Uterus (tissue), 4 donors: ENCODE results near the gene FOXD2. TPM values are rescaled to one million over a fixed set of nuclear protein-coding genes. Genes with fewer than 3 reads are reported as not detected.

Experiments
- DNase-seq, 2 donors: peaks; one replicate each; pipeline ENCODE4 v3.0.0-alpha.2; 2019 to 2020
- H3K27ac ChIP-seq, 2 donors: fragments of 200-600 bp; sonication (generic); 1 replicate in 1 of 2; 2 replicates in 1 of 2; pipeline ENCODE4 v1.5.1; 2016 to 2018
- H3K27me3 ChIP-seq, 2 donors: fragments of 200-600 bp; sonication (generic); one replicate each; pipeline ENCODE4 v1.5.1; 2018 to 2019; ENCODE audit warnings: control low read depth in 1 of 2
- H3K36me3 ChIP-seq, 2 donors: fragments of 200-600 bp; sonication (generic); one replicate each; pipeline ENCODE4 v1.5.1; 2019; ENCODE audit warnings: control low read depth in 1 of 2
- H3K4me1 ChIP-seq, 2 donors: fragments of 200-600 bp; sonication (generic); one replicate each; pipeline ENCODE4 v1.5.1; 2018 to 2019; ENCODE audit warnings: control low read depth in 1 of 2
- H3K4me3 ChIP-seq, 2 donors: fragments of 200-600 bp; sonication (generic); 1 replicate in 1 of 2; 2 replicates in 1 of 2; pipeline ENCODE4 v1.5.1; 2018 to 2019; ENCODE audit warnings: mild to moderate bottlenecking in 1 of 2
- H3K9me3 ChIP-seq, 2 donors: fragments of 200-600 bp; sonication (generic); one replicate each; pipeline ENCODE4 v1.5.1; 2019; ENCODE audit warnings: control low read depth in 1 of 2
- POLR2A ChIP-seq, 2 donors: fragments of 450-650 bp; IDR thresholded peaks; one replicate each; pipeline ENCODE4 v1.6.1; 2016; ENCODE audit warnings: antibody characterized with exemption in 2 of 2, mild to moderate bottlenecking in 1 of 2, moderate library complexity in 1 of 2
- intact Hi-C: fragments of 100-400 bp; cut with DNase I; formaldehyde crosslinking; loops from one replicate; pipeline ENCODE4 v1.15.1; 2023; ENCODE audit warnings: low total_unique reads
- total RNA-seq, 4 donors: library from RNA; depleted of rRNA in 3 of 4; stranded (reverse); fragments of >200 nt in 3 of 4; gene quantifications; one replicate each; pipeline versions ENCODE4 v1.1.0 to v1.2.4, GENCODE V29; 2014 to 2023
- TF ChIP-seq, protein P1 (sequence below), 4 experiments: fragments of 200-600 bp in 2 of 4; fragments of 450-650 bp in 2 of 4; sonication (generic) in 2 of 4; IDR thresholded peaks; one replicate each; pipeline ENCODE4 v1.5.1; 2016 to 2019; ENCODE audit warnings: antibody characterized with exemption in 4 of 4, mild to moderate bottlenecking in 2 of 4, moderate library complexity in 1 of 4
- donor health status: DM: yes; HTN: yes; CAD: no.

Gene FOXD2
- total RNA-seq, 4 donors from 2014 or later, result 0.62 to 0.67 TPM; not detected in 2

DNA sequence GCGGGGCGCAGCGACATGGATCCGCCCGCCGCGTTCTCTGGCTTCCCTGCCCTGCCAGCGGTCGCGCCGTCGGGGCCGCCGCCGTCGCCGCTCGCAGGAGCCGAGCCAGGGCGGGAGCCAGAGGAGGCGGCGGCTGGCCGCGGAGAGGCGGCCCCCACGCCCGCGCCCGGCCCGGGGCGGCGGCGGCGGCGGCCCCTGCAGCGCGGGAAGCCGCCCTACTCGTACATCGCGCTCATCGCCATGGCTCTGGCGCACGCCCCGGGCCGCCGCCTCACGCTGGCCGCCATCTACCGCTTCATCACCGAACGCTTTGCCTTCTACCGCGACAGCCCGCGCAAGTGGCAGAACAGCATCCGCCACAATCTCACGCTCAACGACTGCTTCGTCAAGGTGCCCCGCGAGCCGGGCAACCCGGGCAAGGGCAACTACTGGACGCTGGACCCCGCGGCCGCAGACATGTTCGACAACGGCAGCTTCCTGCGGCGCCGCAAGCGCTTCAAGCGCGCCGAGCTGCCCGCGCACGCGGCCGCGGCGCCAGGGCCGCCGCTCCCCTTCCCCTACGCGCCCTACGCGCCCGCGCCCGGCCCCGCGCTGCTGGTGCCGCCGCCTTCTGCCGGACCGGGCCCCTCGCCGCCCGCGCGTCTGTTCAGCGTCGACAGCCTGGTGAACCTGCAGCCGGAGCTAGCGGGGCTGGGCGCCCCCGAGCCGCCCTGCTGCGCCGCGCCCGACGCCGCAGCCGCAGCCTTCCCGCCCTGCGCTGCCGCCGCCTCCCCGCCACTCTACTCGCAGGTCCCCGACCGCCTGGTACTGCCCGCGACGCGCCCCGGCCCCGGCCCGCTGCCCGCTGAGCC lies 21.3 kb upstream of the FOXD2 start:
- Histone ChIP-seq H3K4me1 (no peaks in the 10 kb centered on the region), H3K9me3 (no peaks in the 10 kb centered on the region), H3K27me3 (peaks cover 0 to 15% of the 10 kb centered on the region in 2 donors), H3K4me3 (no peak overlapping the region), H3K27ac (no peak overlapping the region), H3K36me3 (no peaks in the 10 kb centered on the region)
- intact Hi-C loops, result no loop called here
- no peak for DNase-seq
- TF ChIP-seq POLR2A (IDR thresholded peaks at IDR 0.05), result no peak
- TF ChIP-seq, protein P1, sequence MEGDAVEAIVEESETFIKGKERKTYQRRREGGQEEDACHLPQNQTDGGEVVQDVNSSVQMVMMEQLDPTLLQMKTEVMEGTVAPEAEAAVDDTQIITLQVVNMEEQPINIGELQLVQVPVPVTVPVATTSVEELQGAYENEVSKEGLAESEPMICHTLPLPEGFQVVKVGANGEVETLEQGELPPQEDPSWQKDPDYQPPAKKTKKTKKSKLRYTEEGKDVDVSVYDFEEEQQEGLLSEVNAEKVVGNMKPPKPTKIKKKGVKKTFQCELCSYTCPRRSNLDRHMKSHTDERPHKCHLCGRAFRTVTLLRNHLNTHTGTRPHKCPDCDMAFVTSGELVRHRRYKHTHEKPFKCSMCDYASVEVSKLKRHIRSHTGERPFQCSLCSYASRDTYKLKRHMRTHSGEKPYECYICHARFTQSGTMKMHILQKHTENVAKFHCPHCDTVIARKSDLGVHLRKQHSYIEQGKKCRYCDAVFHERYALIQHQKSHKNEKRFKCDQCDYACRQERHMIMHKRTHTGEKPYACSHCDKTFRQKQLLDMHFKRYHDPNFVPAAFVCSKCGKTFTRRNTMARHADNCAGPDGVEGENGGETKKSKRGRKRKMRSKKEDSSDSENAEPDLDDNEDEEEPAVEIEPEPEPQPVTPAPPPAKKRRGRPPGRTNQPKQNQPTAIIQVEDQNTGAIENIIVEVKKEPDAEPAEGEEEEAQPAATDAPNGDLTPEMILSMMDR (IDR thresholded peaks at IDR 0.05), result no peak

DNA sequence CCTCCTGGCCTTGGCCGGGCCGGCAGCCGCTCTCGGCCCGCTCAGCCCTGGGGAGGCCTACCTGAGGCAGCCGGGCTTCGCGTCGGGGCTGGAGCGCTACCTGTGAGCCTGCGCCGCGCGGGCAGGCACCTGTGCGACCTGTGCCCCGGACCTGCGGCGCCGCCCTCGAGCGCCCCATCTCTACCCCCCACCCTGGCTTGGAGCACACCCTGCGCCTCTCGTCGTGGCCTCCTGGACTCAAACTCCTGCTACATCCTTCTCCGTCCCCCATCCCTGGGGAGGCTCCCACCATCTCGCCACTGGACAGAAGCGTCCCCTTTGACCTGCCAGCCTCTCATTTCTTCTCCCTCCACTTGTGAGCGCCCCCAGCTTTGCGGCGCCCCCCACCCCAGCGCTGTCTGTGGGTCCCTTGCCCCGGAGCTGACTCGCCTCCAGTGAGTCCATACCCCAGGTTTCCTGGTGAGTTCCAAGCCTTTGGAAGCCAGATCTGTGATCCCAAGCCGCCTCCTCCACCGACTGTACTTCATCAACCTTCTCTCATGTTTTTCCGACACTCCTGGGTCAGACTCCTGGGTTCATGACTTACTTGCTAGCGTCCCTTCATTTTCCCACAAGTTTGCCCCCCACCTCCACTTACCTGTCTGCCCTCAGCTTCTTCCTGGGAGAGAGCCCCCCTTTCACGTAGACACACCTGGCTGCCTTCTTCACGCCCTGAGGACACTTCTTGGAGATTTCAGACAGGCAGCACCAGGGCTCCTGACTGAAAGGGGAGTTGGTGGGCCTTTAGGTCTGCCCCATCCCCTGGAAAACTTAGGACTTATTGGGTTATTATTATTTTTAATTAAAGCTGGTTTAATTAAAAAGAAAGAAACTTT lies 20.4 kb upstream of the FOXD2 start:
- peaks cover 0 to 15% of the 10 kb centered on the region in 2 donors for H3K27me3 ChIP-seq
- intact Hi-C loops, result no loop called here
- TF ChIP-seq POLR2A (IDR thresholded peaks at IDR 0.05), result no peak
- TF ChIP-seq, protein P1 (IDR thresholded peaks at IDR 0.05), result no peak
- no peaks in the 10 kb centered on the region for H3K36me3 ChIP-seq
- no peak for DNase-seq
- H3K9me3 ChIP-seq, result no peaks in the 10 kb centered on the region
- no peaks in the 10 kb centered on the region for H3K4me1 ChIP-seq
- H3K27ac ChIP-seq, result no peak overlapping the region
- H3K4me3 ChIP-seq, result no peak overlapping the region

- peaks cover 0 to 15% of the 10 kb centered on the region in 2 donors for H3K27me3 ChIP-seq
- DNase-seq, result no peak
- no peaks in the 10 kb centered on the region for H3K36me3 ChIP-seq
- no peak for TF ChIP-seq POLR2A (IDR thresholded peaks at IDR 0.05)
- TF ChIP-seq, protein P1 (IDR thresholded peaks at IDR 0.05), result no peak
- no peaks in the 10 kb centered on the region for H3K4me1 ChIP-seq
- H3K27ac ChIP-seq, result no peak overlapping the region
- intact Hi-C loops, result no loop called here
- no peak overlapping the region for H3K4me3 ChIP-seq
- no peaks in the 10 kb centered on the region for H3K9me3 ChIP-seq
These were observed 19.7 kb upstream of the FOXD2 start for GRCh38 chr1:47418122-47418521.

DNA sequence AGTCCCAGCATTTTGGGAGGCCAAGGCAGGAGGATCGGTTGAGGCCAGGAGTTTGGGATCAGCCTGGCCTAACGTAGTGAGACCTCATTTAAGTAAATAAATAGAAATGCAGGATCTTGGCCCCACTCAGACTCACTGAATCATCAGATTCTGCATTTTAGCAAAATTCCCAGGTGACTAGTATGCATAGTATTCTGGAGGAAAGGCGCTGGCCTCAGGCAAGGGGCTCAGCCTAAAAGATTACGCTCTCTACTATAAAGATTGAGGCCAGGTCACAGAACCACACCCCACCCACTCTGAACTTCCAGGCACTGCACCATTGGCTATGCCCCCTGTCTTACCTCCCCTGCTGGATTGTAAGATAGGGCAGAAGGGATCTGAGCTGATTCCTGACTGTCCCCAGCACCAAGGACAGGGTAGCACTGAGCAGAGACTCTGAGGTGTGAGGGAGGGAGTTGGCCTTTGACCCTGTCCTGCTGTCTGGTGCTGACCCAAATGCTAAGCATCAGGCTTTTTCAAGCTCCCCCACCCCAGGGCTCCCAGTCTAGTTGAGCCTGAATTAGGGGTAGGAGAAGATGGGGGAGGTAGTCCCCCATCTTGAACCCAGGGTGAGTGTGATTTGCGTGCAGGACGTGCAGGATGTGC lies 19.0 kb upstream of the FOXD2 start:
- no peaks in the 10 kb centered on the region for H3K36me3 ChIP-seq
- TF ChIP-seq, protein P1 (IDR thresholded peaks at IDR 0.05), result no peak
- TF ChIP-seq POLR2A (IDR thresholded peaks at IDR 0.05), result no peak
- no peaks in the 10 kb centered on the region for H3K9me3 ChIP-seq
- intact Hi-C loops, result no loop called here
- DNase-seq, result no peak
- no peaks in the 10 kb centered on the region for H3K4me1 ChIP-seq
- H3K4me3 ChIP-seq, result no peak overlapping the region
- peaks cover 0 to 15% of the 10 kb centered on the region in 2 donors for H3K27me3 ChIP-seq
- no peak overlapping the region for H3K27ac ChIP-seq
